Body of pancreas (tissue), 4 donors: ENCODE measurements around the gene RREB1. TPM values are rescaled to one million over a fixed set of nuclear protein-coding genes. Genes with fewer than 3 reads are reported as not detected.

Experiments
- ATAC-seq: fragments of 150-250 bp; one replicate; pipeline ENCODE4 v1.9.1; 2016
- DNase-seq, 4 donors: peaks; one replicate each; pipeline ENCODE4 v3.0.0-alpha.2; 2019
- H3K27ac ChIP-seq, 4 donors: fragments of 200-600 bp; sonication (generic); 1 replicate in 3 of 4; 2 replicates in 1 of 4; pipeline versions ENCODE4 v1.5.1 to v1.6.1; 2016 to 2019; ENCODE audit warnings: mild to moderate bottlenecking in 1 of 4, mixed read lengths in 1 of 4, moderate library complexity in 1 of 4
- H3K27me3 ChIP-seq, 2 donors: fragments of 200-600 bp; sonication (generic); one replicate each; pipeline ENCODE4 v1.6.0; 2016; ENCODE audit warnings: mild to moderate bottlenecking in 1 of 2
- H3K36me3 ChIP-seq, 2 donors: fragments of 200-600 bp; sonication (generic); replicated peaks in 1 of 2; 2 replicates each; pipeline ENCODE4 v1.5.1; 2016; ENCODE audit warnings: low read depth in 2 of 2; ENCODE audit not compliant: insufficient read depth in 1 of 2
- H3K4me1 ChIP-seq: fragments of 200-600 bp; sonication (generic); one replicate; pipeline ENCODE4 v1.6.0; 2016
- H3K4me3 ChIP-seq, 2 donors: fragments of 200-600 bp; sonication (generic); 1 replicate in 1 of 2; 2 replicates in 1 of 2; pipeline ENCODE4 v1.5.1; 2016 to 2019
- H3K9me3 ChIP-seq, 3 donors: fragments of 200-600 bp; sonication (generic); 1 replicate in 2 of 3; 2 replicates in 1 of 3; pipeline ENCODE4 v1.5.1; 2016
- CTCF ChIP-seq, 7 experiments: fragments of 450-650 bp in 4 of 7; fragments of 200-600 bp in 3 of 7; sonication (generic) in 3 of 7; IDR thresholded peaks; one replicate each; pipeline ENCODE4 v1.5.1; 2016 to 2019; ENCODE audit warnings: antibody characterized with exemption in 7 of 7
- POLR2A ChIP-seq, 3 donors: fragments of 450-650 bp; IDR thresholded peaks; one replicate each; pipeline ENCODE4 v1.6.1; 2016; ENCODE audit warnings: antibody characterized with exemption in 3 of 3, mild to moderate bottlenecking in 2 of 3
- WGBS, 2 donors: methylation state at CpG; one replicate each; pipeline ENCODE4 v1.1.5; 2017; 5-methylcytosine and 5-hydroxymethylcytosine counted together
- intact Hi-C: fragments of 100-400 bp; cut with DNase I; formaldehyde crosslinking; loops from one replicate; pipeline ENCODE4 v1.15.1; 2023
- total RNA-seq, 2 donors: library from RNA; depleted of rRNA; stranded (reverse); fragments of >200 nt; gene quantifications; one replicate each; pipeline ENCODE4 v1.1.0, GENCODE V29; 2016

Gene RREB1
- total RNA-seq, 2 donors from 2014 or later: 33.5 to 44.8 TPM

- WGBS, 2 donors: 33 to 41% methylated on average over 11 of the region's 11 CpGs
- peak; percentile 26 to 61 (median 50) for DNase-seq
- peak; percentile 27 for ATAC-seq
These were observed 45.2 kb upstream of the RREB1 start for GRCh38 chr6:7062451-7063162.

GRCh38 chr6:7067305-7067704 is 40.5 kb upstream of the RREB1 start:
- intact Hi-C loops: no loop called here
- H3K4me3 ChIP-seq: no peak overlapping the region
- DNase-seq (no peak), ATAC-seq (no peak)
- H3K27ac ChIP-seq: peak overlapping the region in 2 of 4 donors; percentile 16 to 26
- H3K36me3 ChIP-seq: no peaks in the 10 kb centered on the region
- WGBS, 2 donors: 50 to 62% methylated on average over 2 to 3 of the region's 3 CpGs
- TF ChIP-seq CTCF (IDR thresholded peaks at IDR 0.05) (no peak), POLR2A (IDR thresholded peaks at IDR 0.05) (no peak)
- H3K4me1 ChIP-seq: peaks cover 13% of the 10 kb centered on the region
- no peaks in the 10 kb centered on the region for H3K27me3 ChIP-seq
- no peaks in the 10 kb centered on the region for H3K9me3 ChIP-seq

More at GRCh38 chr6:7062451-7063162, 45.2 kb upstream of the RREB1 start:
- H3K4me1 ChIP-seq: peaks cover 52% of the 10 kb centered on the region
- intact Hi-C loops: no loop called here
- H3K36me3 ChIP-seq: no peaks in the 10 kb centered on the region
- H3K4me3 ChIP-seq: no peak overlapping the region
- TF ChIP-seq POLR2A (IDR thresholded peaks at IDR 0.05): no peak
- TF ChIP-seq CTCF (IDR thresholded peaks at IDR 0.05): no peak
- no peaks in the 10 kb centered on the region for H3K9me3 ChIP-seq
- H3K27ac ChIP-seq: peak overlapping the region; percentile 19 to 86 (median 79)
- H3K27me3 ChIP-seq: no peaks in the 10 kb centered on the region

GRCh38 chr6:7071405-7071804 is 36.4 kb upstream of the RREB1 start:
- H3K9me3 ChIP-seq: no peaks in the 10 kb centered on the region
- WGBS, 2 donors: 40 to 49% methylated on average over 2 of the region's 2 CpGs
- peak overlapping the region in 2 of 4 donors; percentile 0 to 50 for H3K27ac ChIP-seq
- TF ChIP-seq CTCF (IDR thresholded peaks at IDR 0.05) (no peak), POLR2A (IDR thresholded peaks at IDR 0.05) (no peak)
- intact Hi-C loops: no loop called here
- H3K4me1 ChIP-seq: peaks cover 16% of the 10 kb centered on the region
- H3K27me3 ChIP-seq: no peaks in the 10 kb centered on the region
- no peaks in the 10 kb centered on the region for H3K36me3 ChIP-seq
- no peak overlapping the region for H3K4me3 ChIP-seq
- DNase-seq (peak in 1 of 4 donors; percentile 31), ATAC-seq (peak; percentile 33)

- no peaks in the 10 kb centered on the region for H3K9me3 ChIP-seq
- no peaks in the 10 kb centered on the region for H3K27me3 ChIP-seq
- TF ChIP-seq CTCF (IDR thresholded peaks at IDR 0.05) (no peak), POLR2A (IDR thresholded peaks at IDR 0.05) (no peak)
- DNase-seq (no peak), ATAC-seq (no peak)
- peak overlapping the region in 2 of 4 donors; percentile 8 to 12 for H3K27ac ChIP-seq
- no peaks in the 10 kb centered on the region for H3K36me3 ChIP-seq
- no peak overlapping the region for H3K4me3 ChIP-seq
- WGBS, 2 donors: 72 to 73% methylated on average over 10 of the region's 10 CpGs
- H3K4me1 ChIP-seq: peaks cover 16% of the 10 kb centered on the region
- intact Hi-C loops: no loop called here
These were observed 34.5 kb upstream of the RREB1 start for GRCh38 chr6:7073082-7073820.
